Hematopoietic multipotent progenitor cell (in vitro differentiated cells): ENCODE data around the gene COL2A1. TPM values are rescaled to one million over a fixed set of nuclear protein-coding genes. Genes with fewer than 3 reads are reported as not detected.

Source experiments
- DNase-seq, 3 donors: peaks; one replicate each; pipeline ENCODE4 v3.0.0-alpha.2; 2011 to 2015; ENCODE audit warnings: low read depth in 2 of 3, low spot score in 2 of 3
- total RNA-seq: library from RNA; depleted of rRNA; stranded (reverse); fragments of >200 nt; gene quantifications from one replicate; pipeline ENCODE4 v1.2.3, GENCODE V29; 2012

Gene COL2A1
- 0.27 TPM for total RNA-seq

DNA sequence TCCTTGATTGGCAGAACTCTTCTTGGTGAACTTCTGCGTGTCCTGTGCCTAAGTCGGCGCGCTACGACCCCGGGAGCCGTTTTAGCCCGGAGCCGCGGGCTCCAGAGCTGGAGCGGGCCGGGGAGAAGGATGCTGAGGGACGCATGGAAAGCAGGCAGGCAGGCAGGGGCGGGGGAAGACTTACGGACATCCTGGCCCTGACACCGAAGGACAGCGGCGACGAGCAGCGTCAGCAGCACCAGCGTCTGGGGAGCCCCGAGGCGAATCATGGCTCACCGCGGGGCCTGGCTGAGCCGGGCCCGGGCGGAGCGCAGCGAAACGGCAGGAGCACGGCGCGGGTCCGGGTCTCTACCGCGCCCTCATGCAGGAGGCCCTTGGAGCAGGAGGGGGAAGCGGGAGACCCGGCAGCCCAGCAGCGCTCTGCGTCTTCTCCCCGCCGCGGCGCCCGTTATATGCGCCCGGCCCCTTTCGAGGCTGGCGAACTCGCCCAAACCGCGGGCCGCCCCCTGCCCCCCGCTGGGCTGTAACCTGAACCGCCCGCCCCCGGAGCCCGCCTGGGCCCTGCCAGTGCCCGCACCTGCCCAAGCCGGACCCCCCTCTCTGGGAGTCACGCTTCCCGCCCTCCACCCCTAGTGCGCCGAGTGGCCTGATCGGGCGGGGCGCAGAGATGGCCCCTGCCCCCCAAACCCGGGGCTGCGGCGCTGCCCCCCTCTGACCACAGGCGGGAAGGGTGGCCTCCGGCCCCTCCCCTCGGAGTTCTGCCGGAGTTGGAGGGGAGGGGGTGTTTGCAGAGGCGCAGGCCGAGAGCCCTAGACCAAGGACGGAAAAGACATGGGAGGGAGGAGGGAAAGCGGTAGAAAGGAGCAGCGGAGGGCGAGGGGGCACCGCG is at the start of gene COL2A1:
COL2A1 (minus strand) TSS at position 424 of the 889 bp plus-strand sequence; CDS start at position 269, 155 bp downstream.
- DNase-seq = peak in 2 of 3 donors; percentile 29 to 32

DNA sequence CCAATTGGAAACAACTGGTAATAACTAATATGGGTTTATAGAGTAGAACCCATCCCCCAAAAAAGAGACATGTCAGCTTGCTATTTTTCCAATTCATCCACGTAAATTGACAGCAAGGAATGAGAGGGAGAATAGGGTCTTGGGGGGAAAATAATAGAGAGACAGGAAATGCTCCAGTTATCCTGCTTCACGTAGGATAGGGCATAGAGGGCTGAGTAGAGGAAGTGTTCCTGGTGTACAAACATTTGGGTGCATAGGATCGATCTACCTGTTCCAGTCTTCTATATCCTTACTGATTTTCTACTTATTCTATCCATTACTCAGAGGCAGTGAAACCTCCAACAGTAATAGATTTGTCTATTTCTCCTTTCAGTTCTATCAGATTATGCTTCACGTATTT is 49.6 kb upstream of the COL2A1 start:
- DNase-seq = no peak

DNA sequence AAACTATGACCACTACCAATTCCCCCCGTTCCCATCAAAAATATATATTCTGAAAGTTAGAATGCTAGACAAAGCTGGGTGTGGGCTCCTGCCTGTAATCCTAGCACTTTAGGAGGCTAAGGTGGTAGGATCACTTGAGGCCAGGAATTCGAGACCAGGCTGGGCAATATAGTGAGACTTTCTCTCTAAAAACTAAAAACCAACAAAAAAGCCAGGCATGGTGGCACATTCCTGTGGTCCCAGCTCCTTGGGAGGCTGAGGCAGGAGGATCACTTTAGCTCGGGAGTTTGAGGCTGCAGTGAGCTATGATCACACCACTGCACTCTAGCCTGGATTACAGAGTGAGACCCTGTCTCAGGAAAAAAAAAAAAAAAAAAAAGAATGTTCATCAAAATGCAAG is 48.8 kb upstream of the COL2A1 start:
- DNase-seq = no peak

DNA sequence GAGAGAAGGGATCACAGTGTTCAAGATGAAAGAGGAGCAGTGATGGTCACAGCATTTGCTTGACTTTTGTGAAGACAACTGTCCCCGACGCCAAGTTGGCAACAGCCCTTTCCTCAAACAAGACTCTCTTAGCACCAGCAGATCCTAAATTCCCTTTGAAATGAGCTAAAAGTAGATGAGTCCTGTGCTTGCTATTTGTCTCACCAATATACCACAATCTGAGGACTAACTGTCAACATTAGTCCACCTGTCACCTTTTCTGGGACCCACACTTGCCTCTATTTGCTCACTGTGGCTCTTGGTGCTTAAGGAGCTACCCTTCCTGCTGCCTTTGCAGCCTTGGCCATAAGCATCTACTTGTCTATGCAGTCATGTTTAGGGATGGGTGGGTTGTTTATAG is 47.4 kb upstream of the COL2A1 start:
- no peak for DNase-seq

DNA sequence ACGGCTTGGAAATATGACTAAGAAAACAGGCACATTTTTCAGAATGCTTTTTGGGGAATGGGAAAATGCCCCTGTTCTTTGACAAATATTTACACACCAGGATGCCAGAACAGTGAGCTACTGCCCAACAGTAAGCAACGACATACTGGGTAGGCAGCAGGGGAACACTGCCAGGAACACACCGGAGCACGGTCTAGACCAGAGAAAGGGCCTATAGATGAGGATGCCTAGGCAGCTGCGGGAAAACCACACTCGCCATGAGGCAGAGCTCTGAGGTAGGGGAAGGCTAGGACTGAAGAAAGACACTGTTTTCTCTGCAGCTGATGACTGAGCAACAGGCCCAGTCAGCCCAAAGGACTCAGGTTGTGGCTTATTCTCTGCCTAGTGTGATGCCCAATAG is 45.9 kb upstream of the COL2A1 start:
- no peak for DNase-seq

DNA sequence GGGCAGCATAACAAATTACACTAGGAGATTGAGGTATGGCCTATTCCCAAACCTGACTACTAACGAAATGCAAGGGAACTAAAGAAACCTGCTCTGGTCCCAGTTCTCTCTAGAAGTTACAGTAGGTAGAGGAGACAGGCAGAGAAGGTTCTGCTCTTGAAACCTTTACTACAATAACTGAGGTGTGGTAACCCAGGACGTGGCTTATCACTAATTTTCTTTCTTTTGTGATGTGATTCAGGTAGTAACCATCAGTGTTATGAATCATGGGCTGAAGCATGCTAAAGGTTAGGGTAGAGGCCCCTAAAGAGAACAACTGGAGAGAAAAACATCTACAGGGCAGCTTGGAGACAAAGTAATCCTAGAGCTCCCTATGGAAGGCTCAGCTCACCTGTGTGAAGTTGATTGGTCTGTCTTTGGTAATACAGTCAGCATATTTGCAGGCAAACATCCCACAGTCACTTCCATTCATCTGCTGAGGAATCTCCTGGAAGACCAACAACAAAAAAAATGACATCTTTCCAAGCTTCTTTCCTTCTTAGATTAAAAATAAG is 41.8 kb upstream of the COL2A1 start:
- DNase-seq = no peak

DNA sequence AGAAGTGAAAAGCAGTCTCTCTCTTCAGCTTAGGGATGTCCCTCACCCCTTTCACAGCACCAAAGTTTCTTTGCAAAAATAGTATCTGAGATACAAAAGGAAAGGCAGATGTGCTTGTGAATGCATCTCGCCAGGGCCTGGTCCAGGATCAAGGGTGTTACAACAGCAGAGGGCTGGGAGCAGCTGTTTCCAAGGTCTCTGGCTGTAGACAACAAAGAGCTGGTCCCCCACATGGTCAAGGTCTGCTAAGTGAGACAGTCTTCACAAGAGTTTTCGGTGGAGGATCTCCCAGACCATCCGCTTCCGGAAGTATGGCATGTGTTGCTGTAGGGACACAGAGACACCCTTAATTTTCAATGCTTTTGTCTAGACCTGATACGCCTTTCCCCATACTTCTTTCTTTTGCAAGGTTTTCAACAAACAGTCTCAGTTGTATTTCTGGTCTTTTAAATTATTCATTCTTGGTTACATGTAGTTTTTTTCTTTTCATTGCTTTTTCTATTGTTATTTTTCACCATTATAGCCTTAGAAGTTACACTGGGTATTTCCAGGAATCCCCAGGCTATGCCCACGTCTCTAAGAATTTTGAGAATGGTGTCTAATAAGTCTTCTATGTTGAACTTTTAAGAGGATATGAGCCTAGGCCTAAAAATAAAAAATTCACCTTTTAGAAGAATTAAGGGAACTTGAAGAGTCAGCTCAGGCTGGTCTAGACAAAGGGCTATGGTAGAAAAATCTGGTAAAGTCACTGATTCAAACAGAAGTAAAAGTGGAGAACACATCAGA is 41.0 kb upstream of the COL2A1 start:
- no peak for DNase-seq

DNA sequence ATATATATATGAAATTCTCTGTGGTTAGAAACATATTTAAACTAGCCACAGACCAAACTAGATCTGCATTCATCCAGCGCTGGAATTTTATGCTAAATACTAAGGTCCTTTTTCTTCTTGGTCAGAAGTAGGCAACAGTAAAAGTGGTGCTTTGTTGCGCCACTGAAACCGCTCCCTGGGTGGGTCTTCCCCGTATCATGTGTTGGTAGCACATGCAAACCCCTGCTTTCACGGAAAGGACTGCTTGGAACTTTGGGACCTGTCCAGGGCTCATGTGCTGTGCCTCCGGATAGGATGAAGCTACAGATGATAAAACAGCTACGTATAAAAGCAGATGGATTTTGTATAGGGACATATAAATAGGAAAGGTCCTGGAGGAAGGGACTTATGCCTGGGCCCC is 40.1 kb upstream of the COL2A1 start:
- no peak for DNase-seq

DNA sequence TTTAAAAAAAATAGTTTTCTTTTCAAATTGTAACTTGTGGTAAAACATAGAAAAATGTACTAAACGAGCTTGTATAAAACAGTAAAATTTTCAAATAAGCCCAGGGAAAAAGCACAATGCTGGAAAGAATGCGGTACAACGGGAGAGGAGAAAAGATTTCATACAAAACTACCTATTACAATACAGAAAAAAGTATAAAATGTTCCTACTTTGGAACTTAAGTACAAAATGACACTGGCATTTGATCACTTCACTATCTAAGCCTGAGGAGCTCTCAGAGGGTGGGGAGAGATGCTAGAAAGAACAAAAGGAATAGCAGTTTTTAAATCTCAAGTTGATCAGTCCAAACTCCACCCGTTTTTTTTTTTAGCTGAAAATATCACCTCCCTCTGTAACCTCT is 39.5 kb upstream of the COL2A1 start:
- DNase-seq = no peak

DNA sequence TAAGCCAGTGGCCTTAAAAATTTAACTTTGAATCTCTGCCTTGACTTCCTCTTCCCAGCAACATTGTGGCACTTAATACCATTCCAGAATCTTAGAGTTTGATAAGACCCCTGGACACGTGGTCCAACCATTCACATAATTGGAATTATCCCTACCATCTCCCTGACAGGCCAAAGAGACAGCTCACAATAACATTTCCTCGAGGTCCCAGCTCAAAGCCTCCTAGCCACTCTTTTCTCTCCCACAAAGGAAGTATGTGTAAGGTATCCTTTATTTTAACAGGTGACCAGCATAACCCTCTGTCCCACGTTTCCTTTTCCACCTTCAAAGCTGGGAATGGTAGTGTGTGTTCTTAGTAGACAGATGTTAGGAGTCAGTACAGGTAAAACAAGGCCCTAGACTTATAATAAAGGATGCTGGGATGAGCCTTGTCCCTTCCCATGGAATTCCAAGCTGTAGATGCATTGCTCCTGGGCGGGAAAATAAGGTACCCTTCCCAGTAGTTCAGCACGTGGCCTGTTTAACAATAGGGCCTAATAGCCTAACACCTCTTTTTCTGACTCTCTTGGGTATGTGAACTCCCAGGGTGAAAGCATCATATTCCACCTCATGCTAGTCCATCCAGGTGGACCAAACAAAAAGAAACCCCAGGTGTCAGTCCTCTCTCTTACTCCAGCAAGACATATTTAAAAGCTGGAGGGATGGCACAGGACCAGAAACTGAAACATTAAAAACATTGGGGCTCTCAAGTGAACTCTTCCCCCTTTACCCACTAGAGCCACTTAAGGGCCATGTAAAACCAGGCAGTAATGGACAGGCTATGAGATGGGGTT is 37.5 kb upstream of the COL2A1 start:
- no peak for DNase-seq

DNA sequence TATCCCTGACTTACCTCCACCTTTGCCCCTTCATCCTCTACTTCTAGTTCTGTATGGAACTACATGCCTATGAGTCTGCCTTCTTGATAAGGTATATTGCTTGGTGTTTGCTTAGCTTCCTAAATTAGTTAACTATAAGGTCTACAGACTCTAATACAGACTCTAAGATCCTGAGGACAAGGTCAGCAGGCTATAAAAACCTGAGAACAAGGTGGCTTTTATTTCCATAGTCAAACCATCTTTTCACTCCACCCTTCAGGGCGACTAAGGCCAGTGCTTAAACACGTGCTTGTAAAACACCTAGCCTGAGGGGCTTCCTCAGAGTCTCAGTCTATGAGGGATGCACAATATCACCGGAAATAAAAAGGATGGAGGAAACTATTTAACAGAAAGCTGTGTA is 36.1 kb upstream of the COL2A1 start:
- DNase-seq = no peak

DNA sequence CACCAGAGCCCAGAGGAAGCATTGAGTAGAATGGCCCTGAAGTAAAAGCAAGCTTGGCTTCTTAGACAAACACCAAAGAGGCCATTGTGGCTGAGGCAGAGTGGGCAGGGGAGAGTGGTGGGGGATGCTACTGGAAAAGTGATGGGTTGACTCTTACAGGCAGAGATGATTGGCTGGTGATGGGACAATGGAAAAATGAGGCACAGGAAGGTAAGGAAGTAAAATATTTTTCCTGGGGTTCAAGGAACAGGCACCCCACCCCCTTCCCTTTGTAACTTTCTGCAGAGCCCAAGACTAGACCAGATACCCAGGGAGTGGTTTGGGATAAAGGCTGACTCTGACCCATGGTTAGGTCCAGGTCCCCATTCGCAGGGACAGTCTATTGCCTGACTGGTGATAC is 34.9 kb upstream of the COL2A1 start:
- DNase-seq = no peak

DNA sequence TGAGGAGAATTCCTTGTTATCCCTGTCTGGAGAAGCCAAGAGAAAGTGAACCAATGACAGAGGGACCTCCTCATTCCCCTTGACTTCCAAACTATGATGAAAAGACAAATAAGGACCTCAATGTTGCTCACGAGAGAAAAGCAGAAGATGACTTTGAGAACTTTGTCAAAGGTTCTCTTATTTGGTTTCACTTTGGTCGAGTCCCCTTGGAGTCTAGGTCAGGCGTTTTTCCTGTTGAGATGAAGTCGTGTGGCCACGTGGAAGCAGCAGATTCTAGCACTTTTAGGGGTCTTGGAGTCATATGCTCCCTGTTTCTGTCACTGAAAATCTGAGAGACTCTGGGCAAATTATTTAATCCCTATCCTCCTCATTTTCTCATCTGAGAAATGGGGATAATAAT is 33.8 kb upstream of the COL2A1 start:
- DNase-seq = peak in 1 of 3 donors; percentile 39

DNA sequence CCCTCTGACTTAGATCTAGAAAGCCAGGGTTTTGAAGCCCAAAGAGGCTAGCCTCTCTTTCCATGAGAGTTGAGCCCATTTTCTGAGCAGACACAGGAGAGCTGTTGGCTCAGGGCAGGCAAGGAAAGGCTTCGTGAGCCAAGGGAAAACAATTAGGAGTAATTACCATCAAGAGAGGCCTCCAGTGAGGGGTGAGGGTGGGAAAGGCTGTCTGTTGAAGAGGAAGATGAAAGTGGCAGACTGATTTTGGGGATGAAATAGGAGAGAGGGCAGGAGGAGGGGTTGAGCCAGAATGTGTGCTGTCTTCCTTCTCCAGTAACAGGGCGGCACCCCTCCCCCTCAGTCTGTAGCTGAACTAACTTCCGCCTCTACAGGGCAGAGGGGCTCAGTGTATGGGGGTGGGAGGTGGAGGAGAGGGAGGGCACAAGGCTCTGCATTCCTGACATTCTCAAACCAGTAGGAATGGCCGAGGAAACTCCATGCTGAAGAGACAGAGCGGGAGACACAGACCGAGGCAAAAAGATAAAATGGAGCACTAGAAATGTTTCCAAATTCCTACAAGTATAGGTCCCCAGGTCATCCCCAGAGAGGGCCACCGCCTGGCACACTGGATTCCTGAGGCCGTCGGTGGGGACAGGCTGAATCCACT is 33.1 kb upstream of the COL2A1 start:
- no peak for DNase-seq

DNA sequence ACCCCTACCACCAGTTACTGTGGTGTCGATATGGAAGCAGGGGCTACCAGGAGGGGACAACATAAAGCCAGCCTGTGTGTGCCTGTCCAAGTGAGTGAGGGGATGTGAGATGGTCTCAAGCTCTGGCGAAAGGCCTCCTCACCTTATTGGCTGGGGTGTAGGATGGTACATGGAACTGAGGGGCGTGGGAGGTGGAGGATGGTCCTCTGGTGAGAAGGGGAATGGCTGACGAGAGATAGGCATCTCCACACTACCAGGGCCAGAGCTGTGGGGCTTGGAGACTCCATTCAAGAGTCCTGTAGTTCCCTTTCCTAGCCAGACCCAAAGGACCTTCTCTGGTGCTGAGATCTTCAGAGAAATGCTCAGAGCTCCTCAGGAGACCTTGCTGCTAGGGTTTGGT is 32.5 kb upstream of the COL2A1 start:
- DNase-seq = no peak

DNA sequence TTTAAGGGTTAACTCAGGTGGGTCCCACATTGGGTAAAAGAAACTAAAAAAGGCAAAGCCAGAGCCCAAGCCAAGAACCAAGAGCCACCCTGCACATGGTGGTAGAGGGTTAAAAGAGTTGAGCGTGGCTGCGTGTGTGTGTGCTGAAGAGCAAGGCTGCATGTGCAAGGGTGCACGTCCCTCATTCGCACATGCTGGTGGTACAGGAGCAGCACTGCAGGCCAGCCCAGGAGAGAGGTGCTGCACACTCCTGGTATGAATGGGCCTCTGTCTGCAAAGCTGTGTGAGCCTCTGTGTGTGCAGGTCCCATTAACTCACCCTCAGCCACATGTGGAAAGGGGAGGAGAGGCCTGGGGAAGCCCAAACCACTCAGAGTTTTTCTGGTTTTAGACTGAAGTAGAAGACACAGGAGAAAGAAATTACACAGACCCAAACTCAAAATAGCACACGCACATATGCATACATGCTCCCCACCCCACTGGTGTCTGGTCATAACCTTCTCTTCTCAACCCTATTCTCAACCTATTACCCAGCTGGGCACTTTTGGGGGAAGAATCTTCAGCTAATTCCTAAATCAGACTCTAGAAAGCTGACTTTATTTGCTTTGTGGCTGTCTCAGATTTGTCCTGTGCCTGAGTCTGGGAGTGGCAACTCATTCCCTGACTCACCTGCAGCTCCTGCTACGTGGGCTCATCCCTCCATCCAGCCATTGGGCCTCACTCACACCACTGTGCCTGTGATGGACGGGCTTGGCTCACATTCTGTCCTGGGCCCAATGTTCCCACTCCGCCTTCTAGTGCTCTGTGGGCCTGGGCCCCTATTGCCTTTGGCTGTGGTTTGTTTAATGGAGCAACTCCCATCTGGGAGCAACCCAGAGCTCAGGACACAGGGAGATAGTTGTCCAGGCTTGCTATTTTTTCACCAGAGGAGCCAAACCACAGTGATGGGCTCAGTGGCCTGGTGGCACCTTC is 30.8 kb upstream of the COL2A1 start:
- DNase-seq = no peak

DNA sequence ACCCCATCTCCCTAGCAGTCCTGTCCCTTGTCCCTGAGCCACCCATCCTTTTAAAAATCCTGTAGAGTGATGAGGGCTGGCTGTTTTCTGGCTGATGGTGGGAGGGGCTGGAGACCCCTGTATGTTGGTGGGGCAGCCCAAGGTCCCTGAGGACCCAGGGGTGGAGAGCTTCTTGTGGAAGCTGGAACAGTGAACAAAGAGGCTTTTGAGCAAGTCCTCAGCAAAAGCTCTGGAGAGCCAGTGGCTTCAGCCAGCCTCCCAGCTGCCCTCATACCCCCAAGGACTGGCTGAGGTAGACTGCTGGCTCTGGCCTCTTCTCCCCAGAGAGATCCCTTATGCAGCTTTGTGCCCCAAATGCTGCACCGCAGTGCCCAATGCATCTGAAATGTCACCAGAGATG is 29.2 kb upstream of the COL2A1 start:
- DNase-seq = no peak

DNA sequence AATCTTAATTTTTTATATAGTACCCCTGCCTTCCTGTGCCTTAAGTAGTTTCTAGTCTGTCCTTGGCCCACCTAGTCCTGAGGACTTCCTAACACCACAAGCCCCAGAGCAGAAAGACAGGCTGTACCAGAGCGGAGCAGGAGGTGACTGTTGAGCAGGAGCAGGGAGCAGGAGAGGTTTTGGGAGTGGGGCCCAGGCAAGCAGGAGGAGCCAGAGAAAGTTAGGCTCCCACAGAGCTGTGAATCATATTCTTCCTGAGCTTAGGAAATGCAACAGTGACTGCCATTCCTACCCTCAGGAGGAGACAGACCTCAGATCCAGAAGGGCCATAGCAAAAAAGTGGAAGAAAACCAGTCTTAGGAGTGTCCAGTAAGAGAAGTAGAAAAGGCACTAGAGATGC is 28.3 kb upstream of the COL2A1 start:
- no peak for DNase-seq
